HG03565 (cell line): ENCODE measurements around the gene TMEM129.
A peak's percentile ranks its signal among the peaks of the same experiment; 100 is the strongest.

Experiments used
- ATAC-seq: cut with Tn5 transposase; IDR thresholded peaks from one replicate; pipeline ENCODE4 v1.9.1; 2021; ENCODE audit warnings: mild to moderate bottlenecking, moderate library complexity; ENCODE audit not compliant: unreplicated experiment

The TMEM129 gene

GRCh38 chr4:1721003-1721665 is at the start of gene TMEM129, which contains the start of gene TACC3:
Gene TMEM129 (minus strand): TSS chr4:1721323. CDS start chr4:1720837, 486 bp downstream.
Gene TACC3 (plus strand): TSS chr4:1721521. CDS start chr4:1723422, 1,901 bp downstream.
- ATAC-seq, result peak; percentile 73

- ATAC-seq, result no peak
Measured at GRCh38 chr4:1770791-1771231, 49.7 kb upstream of the TMEM129 start.

GRCh38 chr4:1770245-1770644 is 49.1 kb upstream of the TMEM129 start:
- no peak for ATAC-seq

- ATAC-seq, result no peak
Measured at GRCh38 chr4:1769692-1770091, 48.6 kb upstream of the TMEM129 start.

GRCh38 chr4:1768367-1769034 is 47.4 kb upstream of the TMEM129 start:
- ATAC-seq, result no peak

- no peak for ATAC-seq
Measured at GRCh38 chr4:1767770-1768366, 46.7 kb upstream of the TMEM129 start.

- ATAC-seq, result no peak
Measured at GRCh38 chr4:1767061-1767769, 46.1 kb upstream of the TMEM129 start.

GRCh38 chr4:1766106-1767060 is 45.3 kb upstream of the TMEM129 start:
- ATAC-seq, result no peak

GRCh38 chr4:1765409-1766072 is 44.4 kb upstream of the TMEM129 start:
- no peak for ATAC-seq

- ATAC-seq, result no peak
Measured at GRCh38 chr4:1764670-1765069, 43.5 kb upstream of the TMEM129 start.

- no peak for ATAC-seq
Measured at GRCh38 chr4:1763550-1764080, 42.5 kb upstream of the TMEM129 start.

GRCh38 chr4:1763070-1763549 is 42.0 kb upstream of the TMEM129 start:
- ATAC-seq, result no peak

- no peak for ATAC-seq
Measured at GRCh38 chr4:1762264-1763010, 41.3 kb upstream of the TMEM129 start.

- no peak for ATAC-seq
Measured at GRCh38 chr4:1761130-1761689, 40.1 kb upstream of the TMEM129 start.

- ATAC-seq, result no peak
Measured at GRCh38 chr4:1760521-1761071, 39.5 kb upstream of the TMEM129 start.

- no peak for ATAC-seq
Measured at GRCh38 chr4:1759818-1760223, 38.7 kb upstream of the TMEM129 start.

- no peak for ATAC-seq
Measured at GRCh38 chr4:1759170-1759817, 38.2 kb upstream of the TMEM129 start.
